GM23248 (cell line): Measurements from ENCODE around the gene TMX3.

Source experiments
- EZH2 ChIP-seq: fragments of 200-600 bp; sonication (generic); IDR thresholded peaks from 2 replicates; pipeline ENCODE4 v1.6.1; 2018; ENCODE audit warnings: antibody characterized with exemption, mild to moderate bottlenecking; ENCODE audit not compliant: insufficient read depth, poor library complexity, severe bottlenecking
- EZH2phosphoT487 ChIP-seq: fragments of 200-600 bp; sonication (generic); IDR thresholded peaks from 2 replicates; pipeline ENCODE4 v1.6.1; 2018; ENCODE audit warnings: antibody characterized with exemption, moderate library complexity, mild to moderate bottlenecking, low read depth; ENCODE audit not compliant: insufficient read depth

GRCh38 chr18:68722821-68723220 lies 7.9 kb upstream of the TMX3 start:
- TF ChIP-seq EZH2 (no peak), EZH2phosphoT487 (no peak)
